Vein endothelial cell (primary cell): ENCODE measurements around the gene STPG4. TPM values are rescaled to one million over a fixed set of nuclear protein-coding genes. Genes with fewer than 3 reads are reported as not detected.

Experiments
- total RNA-seq: library from RNA; depleted of rRNA; stranded (reverse); fragments of >200 nt; gene quantifications from 2 replicates; pipeline ENCODE4 v1.2.3, GENCODE V29; 2012

Gene STPG4
- total RNA-seq, result 0.29 and 0.33 TPM in 2 replicates

GRCh38 chr2:47155091-47155876 lies at the start of gene STPG4:
STPG4 (minus strand) TSS chr2:47155308; CDS start chr2:47155251, 57 bp downstream.

Other genes starting within 250 kb of the STPG4 start
- gene MCFD2, start 239.5 kb downstream of the STPG4 start, total RNA-seq, result 177 and 217 TPM in 2 replicates
- 9.5 and 13.1 TPM in 2 replicates for gene TTC7A, start 214.1 kb downstream of the STPG4 start, total RNA-seq
- 436 and 472 TPM in 2 replicates for gene CALM2, start 21.2 kb upstream of the STPG4 start, total RNA-seq
- 0.96 TPM in 1 of 2 replicates, not detected in the other for gene EPCAM, start 214.0 kb upstream of the STPG4 start, total RNA-seq
- gene MSH2, start 247.8 kb upstream of the STPG4 start, total RNA-seq, result 19.3 and 28.5 TPM in 2 replicates